AG04450 (cell line): ENCODE measurements around the gene ANP32D. TPM values are rescaled to one million over a fixed set of nuclear protein-coding genes. Genes with fewer than 3 reads are reported as not detected.
"Not testable (repeated sequence)": the region's sequence is repeated elsewhere in the genome, so short reads cannot be mapped to it uniquely, and the experiment has no call there.

Experiments
- CTCF ChIA-PET: fragments of 300-600, 350-600 bp; formaldehyde crosslinking; extraction: SDS; loops from one replicate; lab custom pipeline; 2022; ENCODE audit warnings: antibody characterized with exemption, inconsistent platforms; lab: Charles Lee
- POLR2A ChIA-PET: fragments of 350-600 bp; formaldehyde crosslinking; extraction: SDS; loops from one replicate; lab custom pipeline; 2021; ENCODE audit warnings: antibody characterized with exemption, inconsistent platforms; lab: Yijun Ruan, JAX
- DNase-seq: peaks from one replicate; pipeline ENCODE4 v3.0.0-alpha.2; 2011; ENCODE audit warnings: low read depth, low spot score
- H3K27ac ChIP-seq: one replicate; pipeline ENCODE4 v1.5.1; 2012; ENCODE audit warnings: low read depth, low read length, control low read depth
- H3K27me3 ChIP-seq: one replicate; pipeline ENCODE4 v1.6.0; 2012; ENCODE audit warnings: low read length; ENCODE audit not compliant: control insufficient read depth, insufficient read depth
- H3K4me3 ChIP-seq: 2 replicates; pipeline ENCODE4 v1.5.1; 2011; ENCODE audit warnings: mild to moderate bottlenecking, low read depth, low read length, control low read depth
- H3K9me3 ChIP-seq: 2 replicates; pipeline ENCODE4 v1.5.1; 2012; ENCODE audit warnings: low read length; ENCODE audit not compliant: control insufficient read depth, insufficient read depth
- polyA plus RNA-seq: library from polyadenylated mRNA; depleted of rRNA; stranded (reverse); fragments of >200 nt; gene quantifications from 2 replicates; pipeline ENCODE4 v1.2.3, GENCODE V29; 2011; rRNA removed
- TF ChIP-seq, protein P1 (sequence below): IDR thresholded peaks from 2 replicates; pipeline ENCODE4 v1.5.1; 2011; ENCODE audit warnings: low read depth, low read length, control low read depth, inconsistent platforms

ANP32D gene
- polyA plus RNA-seq, 1 experiment, result not detected

DNA sequence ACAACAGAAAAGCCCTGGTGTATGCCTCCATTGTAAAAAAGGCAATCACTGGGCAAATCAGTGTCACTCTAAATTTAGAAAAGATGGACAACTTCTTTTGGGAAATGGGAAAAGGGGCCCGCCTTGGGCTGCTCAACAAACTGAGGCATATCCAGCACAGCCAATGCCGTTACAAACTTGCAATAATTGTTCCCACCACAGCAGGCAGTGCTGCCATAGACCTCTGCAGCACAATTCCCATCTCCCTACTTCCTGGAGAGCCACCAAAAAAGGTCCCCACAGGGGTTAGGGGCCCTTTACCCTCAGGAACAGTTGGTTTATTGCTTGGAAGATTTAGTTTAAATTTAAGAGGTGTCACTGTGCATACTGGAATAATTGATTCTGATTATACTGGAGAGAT lies 36.6 kb downstream of the ANP32D start:
- TF ChIP-seq, protein P1, sequence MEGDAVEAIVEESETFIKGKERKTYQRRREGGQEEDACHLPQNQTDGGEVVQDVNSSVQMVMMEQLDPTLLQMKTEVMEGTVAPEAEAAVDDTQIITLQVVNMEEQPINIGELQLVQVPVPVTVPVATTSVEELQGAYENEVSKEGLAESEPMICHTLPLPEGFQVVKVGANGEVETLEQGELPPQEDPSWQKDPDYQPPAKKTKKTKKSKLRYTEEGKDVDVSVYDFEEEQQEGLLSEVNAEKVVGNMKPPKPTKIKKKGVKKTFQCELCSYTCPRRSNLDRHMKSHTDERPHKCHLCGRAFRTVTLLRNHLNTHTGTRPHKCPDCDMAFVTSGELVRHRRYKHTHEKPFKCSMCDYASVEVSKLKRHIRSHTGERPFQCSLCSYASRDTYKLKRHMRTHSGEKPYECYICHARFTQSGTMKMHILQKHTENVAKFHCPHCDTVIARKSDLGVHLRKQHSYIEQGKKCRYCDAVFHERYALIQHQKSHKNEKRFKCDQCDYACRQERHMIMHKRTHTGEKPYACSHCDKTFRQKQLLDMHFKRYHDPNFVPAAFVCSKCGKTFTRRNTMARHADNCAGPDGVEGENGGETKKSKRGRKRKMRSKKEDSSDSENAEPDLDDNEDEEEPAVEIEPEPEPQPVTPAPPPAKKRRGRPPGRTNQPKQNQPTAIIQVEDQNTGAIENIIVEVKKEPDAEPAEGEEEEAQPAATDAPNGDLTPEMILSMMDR, result no peak
- ChIA-PET POLR2A (no interaction called here), CTCF (no interaction called here)
- no peak overlapping the region for H3K27ac ChIP-seq
- no peaks in the 10 kb centered on the region for H3K9me3 ChIP-seq
- no peak for DNase-seq
- H3K4me3 ChIP-seq, result no peak overlapping the region
- H3K27me3 ChIP-seq, result no peaks in the 10 kb centered on the region

DNA sequence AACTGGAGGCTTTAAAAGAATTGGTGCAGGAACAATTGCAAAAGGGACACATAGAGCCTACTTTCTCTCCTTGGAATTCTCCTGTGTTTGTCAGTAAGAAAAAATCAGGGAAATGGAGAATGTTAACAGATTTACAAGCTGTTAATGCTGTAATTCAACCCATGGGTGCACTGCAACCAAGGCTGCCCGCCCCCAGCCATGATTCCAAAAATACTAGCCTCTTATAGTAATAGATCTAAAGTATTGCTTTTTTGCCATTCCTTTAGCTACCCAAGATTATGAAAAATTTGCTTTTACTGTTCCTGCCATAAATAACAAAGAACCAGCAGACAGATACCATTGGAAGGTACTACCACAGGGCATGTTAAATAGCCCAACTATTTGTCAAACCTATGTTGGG lies 37.8 kb downstream of the ANP32D start:
- no peak overlapping the region for H3K27ac ChIP-seq
- H3K27me3 ChIP-seq, result no peaks in the 10 kb centered on the region
- no peak overlapping the region for H3K4me3 ChIP-seq
- CTCF ChIA-PET, result no interaction called here
- no peak for DNase-seq
- TF ChIP-seq, protein P1, result no peak
- H3K9me3 ChIP-seq, result no peaks in the 10 kb centered on the region
- POLR2A ChIA-PET, result no interaction called here

DNA sequence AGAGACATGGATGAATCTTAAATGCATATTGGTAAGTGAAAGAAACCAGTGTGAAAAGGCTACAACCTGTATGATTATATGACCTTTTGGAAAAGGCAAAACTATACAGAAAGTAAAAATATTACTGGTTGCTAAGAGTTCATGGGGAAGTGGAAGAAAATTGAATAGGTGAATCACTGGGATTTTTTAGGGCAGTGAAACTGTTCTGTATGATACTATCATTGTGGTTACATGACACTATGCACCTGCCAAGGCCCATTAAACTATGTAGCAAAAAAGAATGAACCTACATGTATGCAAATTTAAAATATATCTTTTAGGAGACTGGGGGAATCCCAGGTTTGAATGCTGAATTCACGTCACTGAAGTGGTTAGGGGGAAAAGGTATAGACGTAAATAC lies 40.5 kb downstream of the ANP32D start:
- ChIA-PET CTCF (no interaction called here), POLR2A (no interaction called here)
- TF ChIP-seq, protein P1, result no peak
- Histone ChIP-seq H3K27me3 (no peaks in the 10 kb centered on the region), H3K4me3 (no peak overlapping the region), H3K9me3 (no peaks in the 10 kb centered on the region), H3K27ac (no peak overlapping the region)
- no peak for DNase-seq

DNA sequence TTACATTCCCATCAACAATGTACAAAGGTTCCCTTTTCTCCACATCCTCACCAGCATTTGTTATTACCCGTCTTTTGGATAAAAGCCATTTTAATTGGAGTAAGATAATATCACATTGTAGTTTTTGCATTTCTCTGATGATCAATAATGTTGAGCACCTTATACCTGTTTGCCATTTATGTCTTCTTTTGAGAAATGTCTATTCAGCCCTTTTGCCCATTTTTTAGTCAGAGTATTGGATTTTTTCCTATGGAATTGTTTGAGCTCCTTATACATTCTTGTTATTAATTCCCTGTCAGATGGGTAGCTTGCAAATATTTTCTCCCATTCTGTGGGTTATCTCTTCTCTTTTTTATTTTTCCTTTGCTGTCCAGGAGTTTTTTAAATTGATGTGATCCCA lies 42.4 kb downstream of the ANP32D start:
- TF ChIP-seq, protein P1, result no peak
- ChIA-PET POLR2A (no interaction called here), CTCF (no interaction called here)
- no peak overlapping the region for H3K27ac ChIP-seq
- H3K27me3 ChIP-seq, result no peaks in the 10 kb centered on the region
- H3K9me3 ChIP-seq, result no peaks in the 10 kb centered on the region
- DNase-seq, result no peak
- H3K4me3 ChIP-seq, result no peak overlapping the region

DNA sequence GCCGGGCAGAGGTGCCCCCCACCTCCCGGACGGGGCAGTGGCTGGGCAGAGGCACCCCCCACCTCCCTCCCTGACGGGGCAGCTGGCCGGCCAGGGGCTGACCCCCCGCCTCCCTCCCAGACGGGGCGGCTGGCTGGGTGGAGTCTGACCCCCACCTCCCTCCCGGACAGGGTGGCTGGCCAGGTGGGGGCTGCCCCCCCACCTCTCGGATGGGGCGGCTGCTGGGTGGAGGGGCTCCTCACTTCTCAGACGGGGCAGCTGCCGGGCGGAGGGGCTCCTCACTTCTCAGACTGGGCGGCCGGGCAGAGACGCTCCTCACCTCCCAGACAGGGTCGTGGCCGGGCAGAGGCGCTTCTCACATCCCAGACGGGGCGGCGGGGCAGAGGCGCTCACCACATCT lies 48.0 kb downstream of the ANP32D start:
- H3K27ac ChIP-seq, H3K9me3 ChIP-seq, CTCF ChIA-PET, H3K27me3 ChIP-seq, H3K4me3 ChIP-seq, POLR2A ChIA-PET, DNase-seq: not testable (repeated sequence)

Other genes with a start within 250 kb of the ANP32D start
- 6.3 and 6.6 TPM in 2 replicates for gene ZNF641, start 121.6 kb upstream of the ANP32D start, polyA plus RNA-seq
- not detected in 2 replicates for gene C12orf54, start 9.9 kb downstream of the ANP32D start, polyA plus RNA-seq
- gene OR8S1, start 53.1 kb downstream of the ANP32D start, polyA plus RNA-seq, result not detected in 2 replicates
- gene LALBA, start 97.5 kb downstream of the ANP32D start, polyA plus RNA-seq, result not detected in 2 replicates
- gene KANSL2, start 209.7 kb downstream of the ANP32D start, polyA plus RNA-seq, result 35.3 and 37.9 TPM in 2 replicates
- gene CCNT1, start 244.1 kb downstream of the ANP32D start, polyA plus RNA-seq, result 23.7 and 30.8 TPM in 2 replicates